Stomach (tissue), 4 donors: Measurements from ENCODE around the gene FGFR2.

ENCODE experiments used
- POLR2A ChIP-seq, 4 donors: fragments of 450-650 bp; IDR thresholded peaks; one replicate each; pipeline ENCODE4 v1.6.1; 2016; ENCODE audit warnings: antibody characterized with exemption in 4 of 4, control low read depth in 2 of 4, mild to moderate bottlenecking in 1 of 4, moderate library complexity in 1 of 4
- POLR2AphosphoS5 ChIP-seq, 3 donors: sonication (generic); formaldehyde crosslinking; IDR thresholded peaks; one replicate each; pipeline ENCODE4 v1.6.1; 2016; ENCODE audit warnings: antibody characterized with exemption in 3 of 3
- TF ChIP-seq, protein P1 (sequence below), 7 experiments: fragments of 450-650 bp in 4 of 7; fragments of 200-600 bp in 3 of 7; sonication (generic) in 3 of 7; IDR thresholded peaks; one replicate each; pipeline ENCODE4 v1.5.1; 2016 to 2019; ENCODE audit warnings: antibody characterized with exemption in 7 of 7, control low read depth in 2 of 7, mild to moderate bottlenecking in 1 of 7

DNA sequence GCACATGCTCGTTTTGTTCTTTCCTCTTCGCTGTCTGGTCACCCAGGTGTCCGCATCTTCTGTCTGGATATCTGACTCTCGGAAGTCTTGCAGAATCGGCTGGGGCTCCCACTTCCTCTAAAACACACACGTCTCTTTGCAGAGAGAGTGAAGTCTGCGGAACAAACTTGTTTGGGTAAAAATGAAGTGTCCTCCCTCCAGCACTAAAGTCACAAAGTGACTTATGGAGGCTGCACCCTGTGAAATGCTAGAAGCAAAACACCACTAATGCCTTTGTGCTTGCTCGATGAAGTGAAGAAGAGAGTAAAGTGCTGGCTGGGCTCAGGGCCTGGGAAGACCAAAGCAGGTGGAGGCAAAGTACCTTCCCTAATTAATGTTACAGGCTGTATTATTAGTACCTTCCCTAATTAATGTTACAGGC lies 71.4 kb downstream of the FGFR2 start:
- TF ChIP-seq, protein P1, sequence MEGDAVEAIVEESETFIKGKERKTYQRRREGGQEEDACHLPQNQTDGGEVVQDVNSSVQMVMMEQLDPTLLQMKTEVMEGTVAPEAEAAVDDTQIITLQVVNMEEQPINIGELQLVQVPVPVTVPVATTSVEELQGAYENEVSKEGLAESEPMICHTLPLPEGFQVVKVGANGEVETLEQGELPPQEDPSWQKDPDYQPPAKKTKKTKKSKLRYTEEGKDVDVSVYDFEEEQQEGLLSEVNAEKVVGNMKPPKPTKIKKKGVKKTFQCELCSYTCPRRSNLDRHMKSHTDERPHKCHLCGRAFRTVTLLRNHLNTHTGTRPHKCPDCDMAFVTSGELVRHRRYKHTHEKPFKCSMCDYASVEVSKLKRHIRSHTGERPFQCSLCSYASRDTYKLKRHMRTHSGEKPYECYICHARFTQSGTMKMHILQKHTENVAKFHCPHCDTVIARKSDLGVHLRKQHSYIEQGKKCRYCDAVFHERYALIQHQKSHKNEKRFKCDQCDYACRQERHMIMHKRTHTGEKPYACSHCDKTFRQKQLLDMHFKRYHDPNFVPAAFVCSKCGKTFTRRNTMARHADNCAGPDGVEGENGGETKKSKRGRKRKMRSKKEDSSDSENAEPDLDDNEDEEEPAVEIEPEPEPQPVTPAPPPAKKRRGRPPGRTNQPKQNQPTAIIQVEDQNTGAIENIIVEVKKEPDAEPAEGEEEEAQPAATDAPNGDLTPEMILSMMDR (IDR thresholded peaks at IDR 0.05): no peak
- TF ChIP-seq POLR2A (IDR thresholded peaks at IDR 0.05) (no peak), POLR2AphosphoS5 (IDR thresholded peaks at IDR 0.05) (no peak)
